ENCODE data around the gene NDUFB1.

Gene NDUFB1

DNA sequence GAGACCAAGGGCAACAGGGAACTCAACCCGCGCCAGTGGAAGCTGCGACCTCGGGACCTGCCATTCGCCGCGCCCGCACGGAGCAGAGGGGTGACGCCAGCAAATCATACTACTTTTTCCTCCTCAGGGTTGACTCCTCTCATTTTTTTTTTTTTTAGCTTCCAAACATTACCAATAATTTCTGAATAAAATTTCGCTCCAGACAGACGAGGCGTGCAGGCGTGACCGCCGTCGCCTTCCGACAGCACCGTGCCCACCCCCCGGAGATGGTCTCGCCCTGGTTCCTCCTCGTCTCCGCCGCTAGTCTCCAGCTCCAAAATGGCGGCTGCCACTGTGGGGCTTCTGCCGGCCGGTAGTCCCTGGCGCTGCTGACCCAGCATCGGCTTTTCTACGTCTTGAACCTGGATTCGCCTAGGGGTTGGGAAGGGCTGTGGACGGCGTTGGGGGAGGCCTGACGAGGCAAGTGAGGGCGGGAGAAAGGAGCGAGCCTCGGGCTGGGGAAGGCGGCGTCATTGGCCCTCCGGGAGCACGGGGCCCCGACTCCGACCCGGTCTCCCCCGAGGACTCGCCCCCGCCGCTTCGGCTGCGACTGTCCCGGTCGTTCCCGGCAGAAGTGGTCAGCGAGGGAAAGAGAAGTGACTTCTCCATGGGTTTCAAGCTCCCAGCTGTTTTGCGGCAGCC is at the start of gene NDUFB1, which contains the start of gene CPSF2:
Gene NDUFB1, minus strand, starts transcription at position 37 of the 681 bp plus-strand sequence. CDS start 4,069 bp downstream, outside the sequence.
Gene CPSF2, plus strand, starts transcription at position 300 of the 681 bp plus-strand sequence. CDS start 9,016 bp downstream, outside the sequence.
- peak; percentile 82 for DNase-seq

DNA sequence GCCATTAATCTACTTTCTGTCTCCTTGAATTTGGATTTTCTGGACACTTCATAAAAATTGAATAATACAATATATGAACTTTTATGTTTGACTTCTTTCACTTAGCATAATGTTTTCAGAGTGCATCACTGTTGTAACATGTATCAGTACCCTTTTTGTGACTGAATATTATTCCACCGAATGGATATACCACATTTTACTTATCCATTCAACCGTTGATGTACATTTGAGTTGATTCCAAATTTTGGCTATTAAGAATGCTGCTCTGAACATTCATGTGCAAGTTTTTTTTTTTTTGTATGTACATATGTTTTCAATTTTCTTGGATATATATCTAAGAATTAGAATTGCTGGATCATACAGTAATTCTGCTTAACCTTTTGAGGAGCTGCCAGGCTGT is 43.5 kb upstream of the NDUFB1 start:
- DNase-seq, result peak; percentile 10

DNA sequence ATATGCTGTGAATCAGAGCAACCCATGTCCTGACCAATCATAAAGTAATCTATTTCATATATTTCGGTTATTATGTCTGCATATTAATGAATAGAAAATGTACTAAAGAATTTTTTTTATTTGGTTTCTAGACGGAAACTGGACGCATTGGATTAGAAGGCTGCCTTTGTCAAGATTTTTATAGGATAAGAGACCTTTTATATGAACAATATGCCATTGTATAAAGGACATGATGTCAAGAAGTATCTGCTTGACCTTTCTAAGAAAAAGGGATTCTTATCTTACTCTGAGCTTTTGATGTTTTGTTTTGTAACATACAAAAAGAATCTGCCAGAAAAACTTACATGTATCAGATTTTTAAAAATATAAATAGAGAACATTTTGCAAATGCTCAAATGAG is 40.0 kb upstream of the NDUFB1 start:
- DNase-seq, result no peak

- peak; percentile 82 for DNase-seq
These were observed 39.1 kb upstream of the NDUFB1 start for GRCh38 chr14:92160619-92161018.

DNA sequence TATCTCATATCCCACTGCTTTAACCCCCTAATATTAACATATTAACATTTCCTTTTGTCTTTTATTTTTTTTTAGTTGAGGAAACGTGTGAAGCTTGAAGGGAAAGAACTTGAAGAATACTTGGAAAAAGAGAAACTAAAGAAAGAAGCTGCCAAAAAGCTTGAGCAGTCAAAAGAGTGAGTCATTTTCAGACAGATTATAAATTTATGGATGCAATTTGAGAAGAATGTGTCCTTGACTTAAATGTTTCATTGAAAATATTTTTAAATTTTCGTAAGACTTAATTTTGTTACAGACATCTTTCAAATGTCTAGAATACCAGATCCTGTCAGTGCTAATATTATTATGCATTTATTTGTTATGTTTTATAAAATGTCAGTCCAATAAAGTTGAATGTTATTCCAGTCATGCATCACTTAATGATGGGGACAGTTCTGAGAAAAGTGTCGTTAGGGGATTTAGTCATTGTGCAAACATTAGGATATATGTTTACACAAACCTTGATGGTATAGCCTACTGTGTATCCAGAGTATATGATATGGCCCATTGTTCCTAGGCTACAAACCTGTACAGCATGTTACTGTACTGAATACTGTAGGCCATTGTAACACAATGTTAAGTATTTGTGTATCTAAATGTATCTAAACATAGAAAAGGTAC is 32.9 kb upstream of the NDUFB1 start:
- peak; percentile 28 for DNase-seq

DNA sequence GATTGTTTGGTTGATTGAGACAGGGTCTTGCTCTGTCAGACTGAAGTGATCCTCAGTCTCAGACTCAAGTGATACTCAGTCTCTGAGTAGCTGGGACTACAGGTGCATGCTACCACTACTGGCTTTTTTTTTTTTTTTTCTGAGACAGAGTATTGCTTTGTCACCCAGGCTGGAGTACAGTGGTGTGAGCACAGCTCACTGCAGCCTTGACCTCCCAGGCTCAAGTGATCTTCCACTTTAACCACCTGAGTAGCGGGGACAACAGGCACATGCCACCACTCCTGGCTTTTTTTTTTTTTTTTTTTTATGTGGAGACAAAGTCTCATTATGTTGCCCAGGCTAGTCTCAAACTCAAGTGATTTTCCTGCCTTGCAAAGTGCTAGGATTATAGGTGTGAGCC is 32.1 kb upstream of the NDUFB1 start:
- no peak for DNase-seq

- DNase-seq, result no peak
These were observed 23.2 kb upstream of the NDUFB1 start for GRCh38 chr14:92144708-92145107.

DNA sequence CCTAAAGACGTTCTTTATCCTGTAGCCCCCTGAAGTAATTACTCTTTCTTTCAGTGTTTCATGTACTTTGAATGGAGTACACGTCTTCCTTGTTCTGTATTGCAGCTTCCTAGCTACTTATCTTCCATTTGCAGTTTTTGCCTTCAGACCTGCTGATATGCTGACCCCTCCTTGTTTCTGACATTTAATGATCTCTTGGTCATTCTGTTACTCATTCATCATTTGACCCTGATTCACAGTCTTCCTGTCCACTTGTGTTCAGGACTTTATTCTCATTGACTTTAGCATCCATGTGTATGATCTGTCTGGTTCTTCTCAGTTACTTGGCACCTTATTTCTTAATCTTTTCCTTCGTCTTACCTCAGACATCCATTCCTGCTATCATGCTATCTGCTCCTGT is 22.5 kb upstream of the NDUFB1 start:
- no peak for DNase-seq

DNA sequence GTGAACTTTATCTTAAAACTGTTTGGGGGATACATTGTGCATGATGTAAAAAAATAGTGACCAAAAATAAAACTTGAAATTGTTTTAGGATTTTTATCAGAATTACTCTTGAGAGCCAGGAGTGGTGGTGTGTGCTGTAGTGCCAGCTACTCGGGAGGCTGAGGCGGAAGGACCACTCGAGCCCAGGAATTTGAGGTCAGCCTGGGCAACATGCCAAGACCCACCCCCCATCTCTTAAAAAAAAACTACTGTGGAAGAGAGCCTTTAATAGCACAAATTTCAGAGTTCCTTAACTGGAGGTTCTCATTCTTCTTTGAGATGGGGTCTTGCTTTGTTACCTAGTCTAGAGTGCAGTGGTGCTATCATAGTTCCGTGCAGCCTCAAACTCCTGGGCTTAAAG is 21.8 kb upstream of the NDUFB1 start:
- DNase-seq, result peak; percentile 13

DNA sequence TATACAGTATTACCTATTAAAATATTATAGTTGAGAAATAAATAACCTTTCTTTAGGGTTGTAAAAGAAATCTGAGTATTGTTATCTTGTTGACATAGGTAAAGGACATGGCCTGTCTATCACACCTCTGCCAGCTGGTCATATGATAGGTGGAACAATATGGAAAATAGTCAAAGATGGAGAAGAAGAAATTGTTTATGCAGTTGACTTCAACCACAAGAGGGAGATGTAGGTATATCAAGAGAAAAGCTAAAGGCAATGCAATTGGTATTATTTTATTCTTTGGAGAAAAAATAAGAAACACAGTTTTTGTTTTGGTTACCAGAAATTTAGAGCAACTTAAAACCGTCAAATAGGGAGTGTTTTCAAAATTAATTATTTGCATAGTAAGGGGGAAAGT is 13.8 kb upstream of the NDUFB1 start:
- DNase-seq, result peak; percentile 38

- DNase-seq, result no peak
These were observed 12.9 kb upstream of the NDUFB1 start for GRCh38 chr14:92134456-92134855.

DNA sequence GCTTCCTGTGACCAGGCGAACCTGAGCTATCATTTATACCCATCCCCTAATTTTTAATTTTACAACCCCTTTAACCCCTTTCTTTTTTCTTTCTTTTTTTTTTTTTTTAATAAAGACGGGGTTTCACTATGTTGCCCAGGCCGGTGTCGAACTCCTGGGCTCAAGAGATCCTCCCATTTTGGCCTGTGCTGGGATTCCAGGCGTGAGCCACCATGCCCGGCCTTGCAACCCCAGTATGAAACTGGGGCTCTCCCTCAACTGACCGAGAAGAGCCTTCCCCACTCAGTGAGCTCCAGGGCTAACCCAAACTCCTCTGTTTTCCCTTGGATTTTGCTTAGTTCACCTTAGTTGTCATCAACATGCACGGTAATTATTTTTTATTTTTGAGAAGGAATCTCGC is 1.3 kb upstream of the NDUFB1 start:
- peak; percentile 2 for DNase-seq

GRCh38 chr14:92122351-92122677 is 808 bp upstream of the NDUFB1 start:
- DNase-seq, result peak; percentile 42

- DNase-seq, result peak; percentile 17
These were observed 268 bp downstream of the NDUFB1 start for GRCh38 chr14:92121207-92121669.

DNA sequence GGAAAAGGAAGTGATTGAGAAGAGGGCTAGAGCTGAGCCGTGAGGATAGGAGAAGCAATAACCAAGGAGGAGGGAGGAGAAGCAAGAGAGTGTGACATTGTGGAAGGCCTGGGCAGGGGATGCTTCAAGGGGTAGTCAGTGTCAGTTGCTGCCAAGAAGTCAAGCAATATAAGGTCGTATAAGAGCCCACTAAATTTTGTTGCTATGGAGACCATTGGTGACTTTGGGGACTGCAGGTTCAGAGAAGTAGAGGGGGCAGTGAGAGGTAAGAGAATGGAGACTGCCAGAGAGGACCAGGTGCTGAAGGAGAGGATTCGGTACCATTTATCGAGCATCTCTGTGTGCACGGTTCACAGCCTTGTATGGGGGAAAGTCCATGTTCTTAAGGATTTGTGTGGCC is 12.0 kb downstream of the NDUFB1 start:
- no peak for DNase-seq

DNA sequence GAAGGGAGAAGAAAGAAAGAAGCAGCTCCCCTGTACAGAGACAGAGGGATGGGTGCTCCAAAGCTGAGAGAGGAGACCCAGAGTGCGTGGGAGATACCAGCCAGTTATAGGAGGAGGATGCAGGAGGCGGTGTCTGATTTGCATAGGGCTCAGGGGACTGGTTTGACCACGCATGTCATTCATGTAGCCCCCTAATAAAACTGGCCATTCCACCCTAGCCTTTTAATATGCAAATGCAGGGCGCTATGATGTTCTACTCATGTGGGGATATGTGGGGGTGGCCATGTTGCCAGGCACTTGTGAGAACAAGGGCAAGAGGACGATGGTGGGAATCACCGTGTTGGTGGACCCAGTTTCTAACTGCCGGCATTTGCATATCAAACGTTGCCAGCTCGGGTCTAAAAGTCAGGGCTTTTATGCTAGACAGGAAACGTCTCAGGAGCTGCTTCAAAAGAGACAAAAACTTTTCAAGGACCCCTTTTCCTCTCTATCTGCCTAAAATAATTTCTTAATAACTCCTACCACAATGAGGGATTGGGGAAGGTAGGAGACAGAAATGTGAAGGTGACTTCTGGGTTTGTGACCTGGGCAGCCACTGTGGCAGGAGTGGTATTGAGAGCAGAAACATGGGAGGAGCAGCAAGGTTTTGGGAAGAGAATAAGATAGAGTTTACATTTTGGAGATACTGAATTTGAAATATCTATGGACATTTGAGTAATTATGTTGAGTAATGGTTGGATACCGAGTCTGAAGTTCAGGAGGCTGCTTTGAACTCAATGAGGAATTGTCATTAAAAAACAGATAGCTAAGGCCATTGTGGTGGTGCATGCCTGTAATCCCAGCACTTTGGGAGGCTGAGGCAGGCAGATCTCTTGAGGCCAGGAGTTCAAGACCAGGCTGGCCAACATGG is 12.9 kb downstream of the NDUFB1 start:
- DNase-seq, result no peak

DNA sequence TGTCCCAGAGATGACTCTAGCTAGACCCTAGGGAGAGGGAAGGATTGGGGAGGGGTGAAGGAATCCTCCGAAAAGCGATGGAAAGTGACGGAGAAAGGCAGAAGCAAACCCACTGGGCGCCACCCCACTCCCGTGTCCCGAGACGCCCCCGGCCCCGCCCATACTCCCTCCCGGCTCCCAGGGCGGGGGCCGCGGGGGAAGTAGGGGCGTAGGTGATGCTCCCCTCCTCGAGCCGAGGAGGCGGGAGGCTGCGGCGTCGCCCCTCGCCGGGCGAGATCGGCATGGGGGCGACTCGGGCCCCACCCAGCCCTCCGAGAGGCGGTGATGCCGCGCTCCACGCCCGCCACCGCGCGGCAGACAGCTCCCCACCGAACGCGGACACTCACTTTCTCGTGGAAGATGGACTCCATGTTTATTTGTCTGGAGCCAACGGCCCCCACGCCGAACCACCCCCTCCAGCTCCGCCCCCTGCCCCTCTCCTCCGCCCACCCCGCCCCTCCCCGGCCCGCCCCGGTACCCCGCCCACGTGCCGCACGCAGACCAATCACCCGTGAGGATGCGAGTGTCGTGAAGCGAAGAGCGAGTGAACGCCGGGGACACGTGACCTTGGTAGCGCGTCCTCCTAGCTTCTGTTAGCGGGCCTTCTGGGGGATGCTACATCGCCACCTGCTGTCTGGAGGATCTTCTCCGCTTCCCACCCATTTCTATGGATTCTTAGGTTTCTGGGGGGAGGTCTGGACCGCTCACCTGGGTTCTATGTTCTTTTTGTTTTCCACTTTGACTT is 15.2 kb downstream of the NDUFB1 start, which contains the start of gene ATXN3:
Gene ATXN3, minus strand, starts transcription at position 440 of the 784 bp plus-strand sequence. Its CDS starts 30 bp downstream, at position 410.
- DNase-seq, result peak; percentile 99

DNA sequence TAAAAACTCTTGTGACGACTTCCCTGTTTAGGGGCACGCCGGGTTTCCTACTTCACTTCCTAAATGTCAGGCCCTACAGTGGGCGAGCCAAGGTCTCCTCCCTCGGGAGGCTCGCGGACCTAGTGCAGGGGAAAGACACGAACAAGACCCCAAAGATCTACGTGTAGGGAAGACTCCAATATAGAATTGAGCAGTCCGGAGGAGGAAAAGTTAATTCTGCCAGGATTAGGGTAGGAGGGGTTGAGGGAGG is 15.7 kb downstream of the NDUFB1 start:
- no peak for DNase-seq

GRCh38 chr14:92105073-92105892 is 16.2 kb downstream of the NDUFB1 start:
- DNase-seq, result no peak

DNA sequence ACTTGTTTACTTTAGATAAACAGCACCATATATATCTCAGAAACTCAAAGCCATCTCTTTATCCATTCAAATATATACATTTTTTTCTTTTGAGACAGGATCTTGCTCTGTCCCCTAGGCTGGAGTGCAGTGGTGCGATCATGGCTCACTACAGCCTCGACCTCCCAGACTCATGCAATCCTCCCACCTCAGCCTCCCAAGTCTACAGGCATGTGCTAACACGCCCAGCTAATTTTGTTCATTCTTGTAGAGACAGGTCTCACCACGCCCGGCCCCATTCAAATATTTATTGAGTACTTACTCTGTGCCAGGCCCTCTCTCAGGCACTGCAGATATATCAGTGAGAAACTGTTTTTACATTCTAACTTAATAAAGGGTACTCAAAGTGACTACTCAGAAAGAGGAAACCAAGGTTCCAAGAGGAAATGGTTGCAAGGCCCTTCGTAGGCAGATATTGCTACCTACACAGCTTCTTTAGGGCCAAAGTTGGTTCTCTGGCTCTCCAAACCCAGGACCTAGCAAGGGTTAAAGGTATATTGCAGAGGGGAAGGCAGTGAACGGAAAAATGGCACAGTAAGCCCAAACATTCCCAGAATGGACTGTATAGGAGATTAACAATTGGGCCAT is 18.0 kb downstream of the NDUFB1 start:
- no peak for DNase-seq

- DNase-seq, result no peak
These were observed 21.7 kb downstream of the NDUFB1 start for GRCh38 chr14:92099802-92100201.
